Caco-2 (cell line): ENCODE measurements around the gene DCAF11. TPM values are rescaled to one million over a fixed set of nuclear protein-coding genes. Genes with fewer than 3 reads are reported as not detected.

ENCODE experiments used
- Bru-seq: library from RNA; stranded (reverse); fragments of 400-500 nt; gene quantifications from one replicate; lab custom pipeline; 2021; lab: Mats Ljungman, UMichigan
- BruChase-seq, 2 experiments: library from RNA; stranded (reverse); fragments of 400-500 nt; gene quantifications; one replicate each; lab custom pipeline; 2021; lab: Mats Ljungman, UMichigan
- BruUV-seq: library from RNA; stranded (reverse); fragments of 400-500 nt; replicated peaks from 2 replicates; lab custom pipeline; 2021; lab: Mats Ljungman, UMichigan
- CTCF ChIA-PET: fragments of 300-600 bp; sonication (Branson Sonifier 250); formaldehyde crosslinking; loops from one replicate; lab custom pipeline; 2022; ENCODE audit warnings: antibody characterized with exemption; lab: Charles Lee
- POLR2A ChIA-PET: fragments of 300-600 bp; sonication (Branson Sonifier 250); formaldehyde crosslinking; loops from one replicate; lab custom pipeline; 2022; ENCODE audit warnings: antibody characterized with exemption; lab: Charles Lee
- DNase-seq, 2 experiments: peaks; one replicate each; pipeline versions ENCODE4 v3.0.0 to v3.0.0-alpha.2; 2020 to 2022
- H3K27me3 ChIP-seq: replicated peaks from 2 replicates; pipeline ENCODE4 v1.6.0; 2011; ENCODE audit warnings: low read length; ENCODE audit not compliant: control insufficient read depth, insufficient read depth
- H3K36me3 ChIP-seq: 2 replicates; pipeline ENCODE4 v1.5.1; 2011; ENCODE audit warnings: low read length; ENCODE audit not compliant: control insufficient read depth, insufficient read depth
- H3K4me1 ChIP-seq: fragments of 250-450 bp; sonication (Bioruptor Pico); 2 replicates; pipeline ENCODE4 v1.5.1; 2020; ENCODE audit warnings: mild to moderate bottlenecking
- H3K4me3 ChIP-seq: 2 replicates; pipeline ENCODE4 v1.5.1; 2011; ENCODE audit warnings: low read depth, mild to moderate bottlenecking, control low read depth, low read length
- H3K9me3 ChIP-seq: fragments of 250-450 bp; sonication (Bioruptor Pico); 2 replicates; pipeline ENCODE4 v1.5.1; 2020; ENCODE audit warnings: mild to moderate bottlenecking, moderate library complexity
- H3K27ac Mint-ChIP-seq: one replicate; pipeline ENCODE4 v1.8.0; 2022; ENCODE audit warnings: mixed read lengths; ENCODE audit not compliant: unreplicated experiment
- H3K27me3 Mint-ChIP-seq: one replicate; pipeline ENCODE4 v1.8.0; 2022; ENCODE audit warnings: mixed read lengths; ENCODE audit not compliant: insufficient read depth, unreplicated experiment
- H3K36me3 Mint-ChIP-seq: one replicate; pipeline ENCODE4 v1.8.0; 2022; ENCODE audit warnings: mild to moderate bottlenecking, mixed read lengths; ENCODE audit not compliant: insufficient read depth, unreplicated experiment
- H3K4me1 Mint-ChIP-seq: one replicate; pipeline ENCODE4 v1.8.0; 2022; ENCODE audit warnings: low read depth, mixed read lengths; ENCODE audit not compliant: unreplicated experiment
- H3K4me3 Mint-ChIP-seq: one replicate; pipeline ENCODE4 v1.8.0; 2022; ENCODE audit warnings: mild to moderate bottlenecking, moderate library complexity, mixed read lengths; ENCODE audit not compliant: unreplicated experiment
- H3K9me3 Mint-ChIP-seq: one replicate; pipeline ENCODE4 v1.8.0; 2022; ENCODE audit warnings: mixed read lengths; ENCODE audit not compliant: unreplicated experiment
- CTCF ChIP-seq, 2 experiments: fragments of 200-600 bp in 1 of 2; IDR thresholded peaks; 1 replicate in 1 of 2; 2 replicates in 1 of 2; pipeline versions ENCODE4 v1.5.1 to v1.8.0; 2011 to 2022; ENCODE audit warnings: antibody characterized with exemption in 1 of 2, control low read depth in 1 of 2, inconsistent platforms in 1 of 2, low read depth in 1 of 2, low read length in 1 of 2, mild to moderate bottlenecking in 1 of 2, moderate library complexity in 1 of 2; ENCODE audit not compliant: insufficient read depth in 1 of 2, severe bottlenecking in 1 of 2, unreplicated experiment in 1 of 2
- intact Hi-C: fragments of 100-400 bp; cut with micrococcal nuclease; formaldehyde crosslinking; loops from one replicate; pipeline ENCODE4 v1.10.0; 2022; ENCODE audit not compliant: unreplicated experiment
- long read RNA-seq: library from polyadenylated mRNA; stranded (forward); transcript quantifications from one replicate; pipeline ENCODE4 v2.0.0, GENCODE V29; 2022
- total RNA-seq: library from RNA; stranded (reverse); gene quantifications from 2 replicates; pipeline ENCODE4 v1.2.3, GENCODE V29; 2022

DCAF11 gene
- total RNA-seq (58.1 and 65.9 TPM in 2 replicates), Bru-seq, nascent RNA (percentile 74 among the genes with signal in this experiment), BruChase-seq, experiment 1, labeled RNA remaining after a 2-hour chase (percentile 78 among the genes with signal in this experiment), BruChase-seq, experiment 2, labeled RNA remaining after a 6-hour chase (percentile 85 among the genes with signal in this experiment)
- long read RNA-seq, full-length matches to known transcripts: 7 of 21 reads
- long read RNA-seq, partial matches to known transcripts: 9 of 21 reads
- long read RNA-seq, other reads (novel, unspliced or antisense): 5 of 21 reads

GRCh38 chr14:24114532-24115421, at the start of gene DCAF11, which contains the start of gene NRL:
TSS of gene DCAF11 (plus strand) at chr14:24114777. CDS start at chr14:24115595, 818 bp downstream.
TSS of gene NRL (minus strand) at chr14:24114949. CDS start at chr14:24082848, 32,101 bp downstream.
- H3K27me3 Mint-ChIP-seq: no peaks in the 10 kb centered on the region
- no peaks in the 10 kb centered on the region for H3K4me1 ChIP-seq
- TF ChIP-seq CTCF (IDR thresholded peaks at IDR 0.05; ENCODE audit: insufficient read depth in 1 of 2, low read depth in 1 of 2, low read length in 1 of 2, severe bottlenecking in 1 of 2, unreplicated experiment in 1 of 2): no peak
- H3K4me3 Mint-ChIP-seq: peak within 1 kb of the TSS; percentile 100
- POLR2A ChIA-PET: interaction anchor here (0.6 to 3.3 kb wide), 21 partner anchors 11 to 794 kb away, joined by 3 to 72 read pairs (median 5); partner anchors contain the start of genes CARMIL3, CHMP4A, DHRS4L2 and EMC9
- intact Hi-C loops: loop anchor here (1.0 to 2.0 kb wide), 6 partner anchors 20 to 74 kb away; partner anchors contain the start of genes EMC9, IPO4, IRF9 and PCK2
- DNase-seq: peak; percentile 98 to 99
- CTCF ChIA-PET: interaction anchor here (1.0 to 3.3 kb wide), 14 partner anchors 9 to 1046 kb away, joined by 3 to 26 read pairs (median 5); partner anchors contain the start of genes EMC9, IRF9, PCK2 and PSME1
- H3K4me3 ChIP-seq: peak within 1 kb of the TSS; percentile 77
- no peaks in the 10 kb centered on the region for H3K9me3 Mint-ChIP-seq
- peak within 1 kb of the TSS; percentile 98 for H3K27ac Mint-ChIP-seq
- BruUV-seq: no TSS peak
- peaks cover 3% of the 10 kb centered on the region; the same call in 1 of the 2 replicates for H3K36me3 ChIP-seq
- no peaks in the 10 kb centered on the region for H3K27me3 ChIP-seq
- peaks cover 13% of the 10 kb centered on the region for H3K4me1 Mint-ChIP-seq
- H3K36me3 Mint-ChIP-seq: peaks cover 35% of the 10 kb centered on the region
- no peaks in the 10 kb centered on the region for H3K9me3 ChIP-seq

DNA sequence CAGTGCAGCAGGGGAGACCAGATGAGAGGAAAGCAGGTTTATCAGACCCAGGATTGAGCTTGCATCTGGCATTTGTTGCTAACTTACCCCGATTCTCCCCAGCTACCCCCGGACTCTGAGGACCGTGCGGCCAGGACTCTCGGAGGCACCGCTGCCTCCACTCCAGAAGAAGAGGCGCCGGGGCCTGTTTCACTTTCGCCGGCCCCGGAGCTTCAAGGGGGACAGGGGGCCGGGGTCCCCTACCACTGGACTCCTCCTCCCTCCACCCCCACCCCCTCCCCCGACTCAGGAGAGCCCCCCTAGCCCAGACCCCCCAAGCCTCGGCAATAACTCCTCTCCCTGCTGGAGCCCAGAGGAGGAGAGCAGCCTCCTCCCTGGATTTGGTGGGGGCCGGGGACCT, 49.7 kb upstream of the DCAF11 start:
- no TSS peak for BruUV-seq

More for the DNA sequence above, 49.7 kb upstream of the DCAF11 start:
- no peaks in the 10 kb centered on the region for H3K27me3 Mint-ChIP-seq
- Histone ChIP-seq H3K9me3 (no peaks in the 10 kb centered on the region), H3K4me1 (peaks cover 14% of the 10 kb centered on the region; the same call in 1 of the 2 replicates), H3K4me3 (no peak overlapping the region), H3K27me3 (no peaks in the 10 kb centered on the region), H3K36me3 (no peaks in the 10 kb centered on the region)
- no peak overlapping the region for H3K4me3 Mint-ChIP-seq
- DNase-seq: no peak
- no peaks in the 10 kb centered on the region for H3K36me3 Mint-ChIP-seq
- no peak for TF ChIP-seq CTCF (IDR thresholded peaks at IDR 0.05; ENCODE audit: insufficient read depth in 1 of 2, low read depth in 1 of 2, low read length in 1 of 2, severe bottlenecking in 1 of 2, unreplicated experiment in 1 of 2)
- intact Hi-C loops: loop anchor here (5.0 kb wide), 1 partner anchor 688 kb away; the partner anchor contains the start of gene CMTM5
- CTCF ChIA-PET: interaction anchor here (0.7 to 1.2 kb wide), 3 partner anchors 9 to 50 kb away, joined by 3 read pairs; partner anchors contain the start of genes DCAF11 and NRL
- POLR2A ChIA-PET: no interaction called here
- H3K4me1 Mint-ChIP-seq: peaks cover 6% of the 10 kb centered on the region
- no peaks in the 10 kb centered on the region for H3K9me3 Mint-ChIP-seq
- no peak overlapping the region for H3K27ac Mint-ChIP-seq
